HEK293T (cell line): Measurements from ENCODE around the gene CD8B.
"Not testable (repeated sequence)": the region's sequence is repeated elsewhere in the genome, so short reads cannot be mapped to it uniquely, and the experiment has no call there.

ENCODE experiments used
- BHLHE40 ChIP-seq: fragments of 450-650 bp; IDR thresholded peaks from 2 replicates; pipeline ENCODE4 v1.6.1; 2016; ENCODE audit warnings: mild to moderate bottlenecking, moderate library complexity, borderline replicate concordance
- ELF4 ChIP-seq: fragments of 450-650 bp; IDR thresholded peaks from 2 replicates; pipeline ENCODE4 v1.6.1; 2017; ENCODE audit warnings: antibody characterized with exemption
- FOXM1 ChIP-seq: fragments of 450-650 bp; IDR thresholded peaks from 2 replicates; pipeline ENCODE4 v1.6.1; 2017; ENCODE audit warnings: mild to moderate bottlenecking, borderline replicate concordance
- SP1 ChIP-seq: fragments of 450-650 bp; IDR thresholded peaks from 2 replicates; pipeline ENCODE4 v1.6.1; 2017
- ZNF384 ChIP-seq: fragments of 450-650 bp; IDR thresholded peaks from 2 replicates; pipeline ENCODE4 v1.6.1; 2016
- TF ChIP-seq, protein P1 (sequence below): fragments of 450-650 bp; IDR thresholded peaks from 2 replicates; pipeline ENCODE4 v1.6.1; 2016

DNA sequence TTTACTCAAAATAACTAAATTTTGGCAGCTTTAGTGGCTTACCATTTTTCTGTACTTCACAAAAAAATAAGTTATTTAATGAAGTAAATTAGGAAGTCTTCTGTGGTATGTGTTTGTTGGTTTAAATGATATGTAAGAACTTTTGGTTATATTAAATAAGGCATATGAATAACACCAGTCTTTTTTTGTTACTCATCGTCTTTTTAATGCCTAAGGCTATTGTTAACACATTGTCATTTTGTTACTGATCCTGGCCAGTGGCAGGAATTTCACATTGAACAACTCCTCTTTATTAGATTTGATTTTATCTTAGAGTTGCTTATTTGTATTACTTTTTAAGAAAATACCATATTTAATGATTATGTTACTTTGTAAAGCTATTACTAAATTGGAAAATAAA lies 17.3 kb upstream of the CD8B start:
- TF ChIP-seq ELF4, FOXM1, ZNF384, BHLHE40, SP1: not testable (repeated sequence)
- TF ChIP-seq, protein P1, sequence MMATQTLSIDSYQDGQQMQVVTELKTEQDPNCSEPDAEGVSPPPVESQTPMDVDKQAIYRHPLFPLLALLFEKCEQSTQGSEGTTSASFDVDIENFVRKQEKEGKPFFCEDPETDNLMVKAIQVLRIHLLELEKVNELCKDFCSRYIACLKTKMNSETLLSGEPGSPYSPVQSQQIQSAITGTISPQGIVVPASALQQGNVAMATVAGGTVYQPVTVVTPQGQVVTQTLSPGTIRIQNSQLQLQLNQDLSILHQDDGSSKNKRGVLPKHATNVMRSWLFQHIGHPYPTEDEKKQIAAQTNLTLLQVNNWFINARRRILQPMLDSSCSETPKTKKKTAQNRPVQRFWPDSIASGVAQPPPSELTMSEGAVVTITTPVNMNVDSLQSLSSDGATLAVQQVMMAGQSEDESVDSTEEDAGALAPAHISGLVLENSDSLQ: not testable (repeated sequence)
